IMR-90 (cell line): ENCODE results near the gene FAHD2A. TPM values are rescaled to one million over a fixed set of nuclear protein-coding genes. Genes with fewer than 3 reads are reported as not detected.

ENCODE experiments used
- ATAC-seq: fragments of 200-7000 bp; cut with Tn5 transposase; 2 replicates; pipeline ENCODE4 v1.9.1; 2020; ENCODE audit warnings: low read depth, mild to moderate bottlenecking, moderate library complexity
- BruUV-seq: library from RNA; stranded (reverse); fragments of 400-500 nt; replicated peaks from 2 replicates; lab custom pipeline; 2021; lab: Mats Ljungman, UMichigan
- CTCF ChIA-PET: fragments of 300-600 bp; formaldehyde crosslinking; extraction: SDS; loops from one replicate; lab custom pipeline; 2021; ENCODE audit warnings: antibody characterized with exemption; lab: Yijun Ruan, JAX
- POLR2A ChIA-PET: fragments of 300-600 bp; sonication (Branson Sonifier 250); formaldehyde crosslinking; loops from one replicate; lab custom pipeline; 2022; ENCODE audit warnings: antibody characterized with exemption; ENCODE audit not compliant: unreplicated experiment; lab: Charles Lee
- DNase-seq: peaks from one replicate; pipeline ENCODE4 v3.0.0; 2013
- H2AFZ ChIP-seq: replicated peaks from 2 replicates; pipeline ENCODE3; 2013; ENCODE audit warnings: low read length, mild to moderate bottlenecking; ENCODE audit not compliant: poor library complexity
- H2AK5ac ChIP-seq: 2 replicates; pipeline ENCODE4 v1.6.1; 2013; ENCODE audit warnings: low read depth, low read length, inconsistent platforms
- H2AK9ac ChIP-seq: replicated peaks from 2 replicates; pipeline ENCODE3; 2013; ENCODE audit warnings: mild to moderate bottlenecking, low read depth, low read length, moderate library complexity; ENCODE audit not compliant: poor library complexity
- H2BK120ac ChIP-seq: 2 replicates; pipeline ENCODE4 v1.6.1; 2013; ENCODE audit warnings: low read depth, low read length, inconsistent platforms
- H2BK15ac ChIP-seq: 3 replicates; pipeline ENCODE4 v1.6.1; 2013; ENCODE audit warnings: low read depth, low read length, inconsistent platforms
- H2BK20ac ChIP-seq: 2 replicates; pipeline ENCODE4 v1.6.1; 2013; ENCODE audit warnings: low read depth, mild to moderate bottlenecking, inconsistent platforms, low read length, moderate library complexity
- H2BK5ac ChIP-seq: 2 replicates; pipeline ENCODE4 v1.6.1; 2013; ENCODE audit warnings: mild to moderate bottlenecking, low read depth, low read length, inconsistent platforms; ENCODE audit not compliant: poor library complexity, severe bottlenecking
- H3K14ac ChIP-seq: replicated peaks from 2 replicates; pipeline ENCODE4 v1.6.1; 2013; ENCODE audit warnings: low read depth, low read length, inconsistent platforms
- H3K18ac ChIP-seq: 2 replicates; pipeline ENCODE4 v1.6.1; 2013; ENCODE audit warnings: low read depth, low read length, control low read depth
- H3K23ac ChIP-seq: 2 replicates; pipeline ENCODE4 v1.6.1; 2013; ENCODE audit warnings: low read depth, low read length, inconsistent platforms
- H3K27ac ChIP-seq: 2 replicates; pipeline ENCODE4 v1.5.1; 2013; ENCODE audit warnings: mild to moderate bottlenecking, control low read depth, low read length; ENCODE audit not compliant: insufficient read depth
- H3K27me3 ChIP-seq: 2 replicates; pipeline ENCODE4 v1.6.1; 2013; ENCODE audit warnings: low read length; ENCODE audit not compliant: control insufficient read depth, insufficient read depth
- H3K36me3 ChIP-seq: 2 replicates; pipeline ENCODE4 v1.6.1; 2013; ENCODE audit warnings: low read length, mixed read lengths; ENCODE audit not compliant: control insufficient read depth, insufficient read depth
- H3K4ac ChIP-seq: 2 replicates; pipeline ENCODE4 v1.6.1; 2013; ENCODE audit warnings: low read depth, low read length, inconsistent platforms
- H3K4me1 ChIP-seq: 2 replicates; pipeline ENCODE4 v1.6.1; 2013; ENCODE audit warnings: low read length, mixed read lengths; ENCODE audit not compliant: control insufficient read depth, insufficient read depth
- H3K4me2 ChIP-seq: 2 replicates; pipeline ENCODE4 v1.6.1; 2013; ENCODE audit warnings: low read depth, mild to moderate bottlenecking, control low read depth, low read length, moderate library complexity
- H3K4me3 ChIP-seq: 2 replicates; pipeline ENCODE4 v1.5.1; 2013; ENCODE audit warnings: low read depth, mild to moderate bottlenecking, control low read depth, low read length, moderate library complexity; ENCODE audit not compliant: insufficient read depth
- H3K56ac ChIP-seq: 2 replicates; pipeline ENCODE4 v1.6.1; 2013; ENCODE audit warnings: low read length, inconsistent platforms; ENCODE audit not compliant: insufficient read depth; ENCODE audit errors: extremely low read depth
- H3K79me1 ChIP-seq, 2 experiments: 2 replicates each; pipeline ENCODE4 v1.6.1; 2013; ENCODE audit warnings: low read length in 2 of 2, inconsistent platforms in 1 of 2, low read depth in 1 of 2
- H3K9ac ChIP-seq: 2 replicates; pipeline ENCODE4 v1.6.1; 2013; ENCODE audit warnings: low read depth, low read length, control low read depth
- H3K9me1 ChIP-seq: 2 replicates; pipeline ENCODE4 v1.6.1; 2013; ENCODE audit warnings: low read length, inconsistent platforms; ENCODE audit not compliant: insufficient read depth
- H3K9me3 ChIP-seq: 2 replicates; pipeline ENCODE4 v1.6.1; 2013; ENCODE audit warnings: low read length; ENCODE audit not compliant: control insufficient read depth, insufficient read depth
- H4K20me1 ChIP-seq: 2 replicates; pipeline ENCODE4 v1.6.1; 2013; ENCODE audit warnings: low read length, inconsistent platforms; ENCODE audit not compliant: insufficient read depth
- H4K5ac ChIP-seq: 2 replicates; pipeline ENCODE4 v1.6.1; 2013; ENCODE audit warnings: mild to moderate bottlenecking, low read depth, low read length, control low read depth
- H4K8ac ChIP-seq, 2 experiments: 2 replicates each; pipeline ENCODE4 v1.6.1; 2013; ENCODE audit warnings: low read depth in 2 of 2, low read length in 2 of 2, control low read depth in 1 of 2, inconsistent platforms in 1 of 2
- H4K91ac ChIP-seq: 2 replicates; pipeline ENCODE4 v1.6.1; 2013; ENCODE audit warnings: low read depth, low read length, inconsistent platforms; ENCODE audit not compliant: insufficient read depth
- BHLHE40 ChIP-seq: fragments of 150-350 bp; IDR thresholded peaks from 2 replicates; pipeline ENCODE4 v1.6.1; 2016; ENCODE audit warnings: mild to moderate bottlenecking, low read depth, low read length
- CEBPB ChIP-seq: IDR thresholded peaks from 2 replicates; pipeline ENCODE4 v1.6.1; 2012; ENCODE audit warnings: low read depth, low read length, improper control_type of control experiment
- CHD1 ChIP-seq: IDR thresholded peaks from 2 replicates; pipeline ENCODE4 v1.6.1; 2012; ENCODE audit warnings: low read depth, low read length, improper control_type of control experiment
- FOS ChIP-seq: fragments of 150-350 bp; IDR thresholded peaks from 2 replicates; pipeline ENCODE4 v1.6.1; 2016; ENCODE audit warnings: low read depth, low read length
- MAFK ChIP-seq: IDR thresholded peaks from 2 replicates; pipeline ENCODE4 v1.6.1; 2012; ENCODE audit warnings: low read depth, low read length, improper control_type of control experiment
- MAZ ChIP-seq: IDR thresholded peaks from 2 replicates; pipeline ENCODE4 v1.6.1; 2012; ENCODE audit warnings: low read depth, mild to moderate bottlenecking, low read length, improper control_type of control experiment, moderate library complexity, borderline replicate concordance
- MXI1 ChIP-seq: IDR thresholded peaks from 2 replicates; pipeline ENCODE4 v1.6.1; 2012; ENCODE audit warnings: low read depth, mild to moderate bottlenecking, low read length, moderate library complexity, borderline replicate concordance
- NFE2L2 ChIP-seq: fragments of 150-350 bp; IDR thresholded peaks from 2 replicates; pipeline ENCODE4 v1.6.1; 2016; ENCODE audit warnings: low read depth, mild to moderate bottlenecking, low read length
- POLR2A ChIP-seq: IDR thresholded peaks from 2 replicates; pipeline ENCODE4 v1.6.1; 2012; ENCODE audit warnings: mild to moderate bottlenecking, low read depth, low read length
- RAD21 ChIP-seq: IDR thresholded peaks from 2 replicates; pipeline ENCODE4 v1.6.1; 2012; ENCODE audit warnings: low read length, improper control_type of control experiment
- RCOR1 ChIP-seq: IDR thresholded peaks from 2 replicates; pipeline ENCODE4 v1.6.1; 2012; ENCODE audit warnings: mild to moderate bottlenecking, low read length, improper control_type of control experiment; ENCODE audit not compliant: insufficient replicate concordance
- RFX5 ChIP-seq: IDR thresholded peaks from 2 replicates; pipeline ENCODE4 v1.8.0; 2012; ENCODE audit warnings: low read depth, mild to moderate bottlenecking, low read length, moderate library complexity
- SMC3 ChIP-seq: fragments of 150-350 bp; IDR thresholded peaks from 2 replicates; pipeline ENCODE4 v1.6.1; 2016; ENCODE audit warnings: low read depth, mild to moderate bottlenecking, antibody characterized with exemption, low read length, moderate library complexity
- WGBS, 2 experiments: methylation state at CpG; one replicate each; pipeline versions ENCODE4 v1.1.5 to v1.1.7; 2013; ENCODE audit warnings: missing lambda C conversion rate in 2 of 2; ENCODE audit not compliant: insufficient read length in 1 of 2; ENCODE audit errors: extremely low coverage in 2 of 2; 5-methylcytosine and 5-hydroxymethylcytosine counted together
- dilution Hi-C: fragments of 300-500 bp; cut with HindIII; formaldehyde crosslinking; loops from one replicate; pipeline ENCODE4 v1.14.3; 2018; ENCODE audit warnings: low sequenced_read_pairs; ENCODE audit not compliant: unreplicated experiment
- in situ Hi-C: fragments of 300-500 bp; cut with MboI; formaldehyde crosslinking; loops from 3 replicates; pipeline ENCODE4 v1.14.3; 2019; ENCODE audit warnings: low sequenced_read_pairs, inconsistent platforms, mixed read lengths
- intact Hi-C: fragments of 100-400 bp; cut with micrococcal nuclease; formaldehyde crosslinking; loops from 2 replicates; pipeline ENCODE4 v1.10.0; 2022
- polyA plus RNA-seq, 3 experiments: library from polyadenylated mRNA; depleted of rRNA; stranded (reverse); fragments of >200 nt; gene quantifications; 2 replicates each; pipeline ENCODE4 v1.2.3, GENCODE V29; 2012; ENCODE audit warnings: low replicate concordance in 1 of 3
- total RNA-seq: library from RNA; depleted of rRNA; stranded (reverse); fragments of >200 nt; gene quantifications from 2 replicates; pipeline ENCODE4 v1.2.3, GENCODE V29; 2012
- TF ChIP-seq, protein P1 (sequence below): fragments of 150-350 bp; IDR thresholded peaks from 2 replicates; pipeline ENCODE4 v1.6.1; 2016; ENCODE audit warnings: low read depth, mild to moderate bottlenecking, low read length, moderate library complexity, borderline replicate concordance
- TF ChIP-seq, protein P2 (sequence below): fragments of 150-350 bp; IDR thresholded peaks from 2 replicates; pipeline ENCODE4 v1.6.1; 2017; ENCODE audit warnings: mild to moderate bottlenecking, antibody characterized with exemption, low read length, low read depth
- TF ChIP-seq, protein P3 (sequence below): conservative IDR thresholded peaks from 2 replicates; pipeline ENCODE4 v1.5.1; 2012; ENCODE audit warnings: mild to moderate bottlenecking, low read depth, low read length, improper control_type of control experiment

Gene FAHD2A
- total and polyA plus RNA-seq, 2 of the 4 experiments (the other 2 are of a cell fraction): 35.1 to 36.2 TPM

DNA sequence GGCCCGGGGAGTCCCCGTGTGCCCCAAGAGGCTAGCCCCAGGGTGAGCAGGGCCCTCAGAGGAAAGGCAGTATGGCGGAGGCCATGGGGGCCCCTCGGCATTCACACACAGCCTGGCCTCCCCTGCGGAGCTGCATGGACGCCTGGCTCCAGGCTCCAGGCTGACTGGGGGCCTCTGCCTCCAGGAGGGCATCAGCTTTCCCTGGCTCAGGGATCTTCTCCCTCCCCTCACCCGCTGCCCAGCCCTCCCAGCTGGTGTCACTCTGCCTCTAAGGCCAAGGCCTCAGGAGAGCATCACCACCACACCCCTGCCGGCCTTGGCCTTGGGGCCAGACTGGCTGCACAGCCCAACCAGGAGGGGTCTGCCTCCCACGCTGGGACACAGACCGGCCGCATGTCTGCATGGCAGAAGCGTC lies 16.9 kb upstream of the FAHD2A start:
- Histone ChIP-seq H3K4ac (no peak overlapping the region), H2BK15ac (no peak overlapping the region), H3K36me3 (no peaks in the 10 kb centered on the region), H4K20me1 (no peaks in the 10 kb centered on the region), H2AFZ (no peak overlapping the region), H3K4me2 (no peak overlapping the region), H2BK20ac (no peak overlapping the region), H4K5ac (no peak overlapping the region), H2BK5ac (no peak overlapping the region), H2AK5ac (no peak overlapping the region), H3K4me3 (no peak overlapping the region), H2BK120ac (no peak overlapping the region), H3K56ac (no peak overlapping the region), H3K14ac (no peak overlapping the region), H3K18ac (no peak overlapping the region), H3K9ac (no peak overlapping the region), H4K8ac (no peak overlapping the region), H3K23ac (no peak overlapping the region), H3K27ac (no peak overlapping the region), H2AK9ac (no peak overlapping the region), H4K91ac (no peak overlapping the region), H3K79me1 (no peaks in the 10 kb centered on the region), H3K9me1 (no peaks in the 10 kb centered on the region; the same call in 1 of the 2 replicates), H3K9me3 (no peaks in the 10 kb centered on the region), H3K27me3 (peaks cover 3% of the 10 kb centered on the region), H3K4me1 (no peaks in the 10 kb centered on the region)
- DNase-seq: no peak
- BruUV-seq: no TSS peak
- in situ Hi-C loops (no loop called here), dilution Hi-C loops (no loop called here), intact Hi-C loops (no loop called here)
- no peak for TF ChIP-seq NFE2L2
- TF ChIP-seq SMC3: no peak
- TF ChIP-seq CHD1: no peak
- TF ChIP-seq MXI1: no peak
- no peak for TF ChIP-seq CEBPB
- TF ChIP-seq RAD21: no peak
- no peak for TF ChIP-seq MAFK
- TF ChIP-seq POLR2A: no peak
- TF ChIP-seq FOS: no peak
- no peak for TF ChIP-seq MAZ
- no peak for TF ChIP-seq BHLHE40
- no peak for TF ChIP-seq RCOR1
- no peak for TF ChIP-seq RFX5
- TF ChIP-seq, protein P1, sequence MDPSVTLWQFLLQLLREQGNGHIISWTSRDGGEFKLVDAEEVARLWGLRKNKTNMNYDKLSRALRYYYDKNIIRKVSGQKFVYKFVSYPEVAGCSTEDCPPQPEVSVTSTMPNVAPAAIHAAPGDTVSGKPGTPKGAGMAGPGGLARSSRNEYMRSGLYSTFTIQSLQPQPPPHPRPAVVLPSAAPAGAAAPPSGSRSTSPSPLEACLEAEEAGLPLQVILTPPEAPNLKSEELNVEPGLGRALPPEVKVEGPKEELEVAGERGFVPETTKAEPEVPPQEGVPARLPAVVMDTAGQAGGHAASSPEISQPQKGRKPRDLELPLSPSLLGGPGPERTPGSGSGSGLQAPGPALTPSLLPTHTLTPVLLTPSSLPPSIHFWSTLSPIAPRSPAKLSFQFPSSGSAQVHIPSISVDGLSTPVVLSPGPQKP: no peak
- TF ChIP-seq, protein P2, sequence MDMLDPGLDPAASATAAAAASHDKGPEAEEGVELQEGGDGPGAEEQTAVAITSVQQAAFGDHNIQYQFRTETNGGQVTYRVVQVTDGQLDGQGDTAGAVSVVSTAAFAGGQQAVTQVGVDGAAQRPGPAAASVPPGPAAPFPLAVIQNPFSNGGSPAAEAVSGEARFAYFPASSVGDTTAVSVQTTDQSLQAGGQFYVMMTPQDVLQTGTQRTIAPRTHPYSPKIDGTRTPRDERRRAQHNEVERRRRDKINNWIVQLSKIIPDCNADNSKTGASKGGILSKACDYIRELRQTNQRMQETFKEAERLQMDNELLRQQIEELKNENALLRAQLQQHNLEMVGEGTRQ: no peak
- TF ChIP-seq, protein P3, sequence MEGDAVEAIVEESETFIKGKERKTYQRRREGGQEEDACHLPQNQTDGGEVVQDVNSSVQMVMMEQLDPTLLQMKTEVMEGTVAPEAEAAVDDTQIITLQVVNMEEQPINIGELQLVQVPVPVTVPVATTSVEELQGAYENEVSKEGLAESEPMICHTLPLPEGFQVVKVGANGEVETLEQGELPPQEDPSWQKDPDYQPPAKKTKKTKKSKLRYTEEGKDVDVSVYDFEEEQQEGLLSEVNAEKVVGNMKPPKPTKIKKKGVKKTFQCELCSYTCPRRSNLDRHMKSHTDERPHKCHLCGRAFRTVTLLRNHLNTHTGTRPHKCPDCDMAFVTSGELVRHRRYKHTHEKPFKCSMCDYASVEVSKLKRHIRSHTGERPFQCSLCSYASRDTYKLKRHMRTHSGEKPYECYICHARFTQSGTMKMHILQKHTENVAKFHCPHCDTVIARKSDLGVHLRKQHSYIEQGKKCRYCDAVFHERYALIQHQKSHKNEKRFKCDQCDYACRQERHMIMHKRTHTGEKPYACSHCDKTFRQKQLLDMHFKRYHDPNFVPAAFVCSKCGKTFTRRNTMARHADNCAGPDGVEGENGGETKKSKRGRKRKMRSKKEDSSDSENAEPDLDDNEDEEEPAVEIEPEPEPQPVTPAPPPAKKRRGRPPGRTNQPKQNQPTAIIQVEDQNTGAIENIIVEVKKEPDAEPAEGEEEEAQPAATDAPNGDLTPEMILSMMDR: no peak
- no CpG with 5 or more reads among the region's 12 CpGs for WGBS, 2 experiments
- ChIA-PET POLR2A (no interaction called here), CTCF (no interaction called here)
- ATAC-seq: no peak
